GM18867 (cell line): ENCODE measurements around the gene CD37.

Source experiments
- ATAC-seq: cut with Tn5 transposase; IDR thresholded peaks from one replicate; pipeline ENCODE4 v1.9.1; 2021; ENCODE audit warnings: mild to moderate bottlenecking, moderate library complexity; ENCODE audit not compliant: unreplicated experiment

Gene CD37

GRCh38 chr19:49344505-49345423 lies 9.6 kb downstream of the CD37 start:
- no peak for ATAC-seq

DNA sequence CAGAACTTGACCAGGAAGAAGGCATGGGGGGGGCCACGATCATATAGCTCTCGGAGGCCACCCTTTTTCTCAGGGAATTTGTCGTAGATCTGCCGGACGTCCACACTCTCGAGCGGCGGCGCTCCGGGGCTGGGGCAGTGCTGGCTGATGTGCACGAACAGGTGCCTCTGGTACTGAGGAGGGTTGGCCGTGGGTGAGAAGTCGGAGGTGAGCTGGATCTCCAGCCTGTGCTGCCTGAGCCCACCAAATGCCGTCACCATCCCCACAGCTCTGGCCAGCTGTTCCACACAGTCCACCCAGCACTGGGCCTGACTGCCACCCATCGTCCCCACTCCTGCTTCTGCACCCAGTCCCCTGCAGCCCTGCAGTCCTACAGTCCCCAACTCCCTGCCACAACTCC lies 12.0 kb downstream of the CD37 start:
- ATAC-seq = no peak

- no peak for ATAC-seq
Observed at GRCh38 chr19:49347835-49348234, 12.6 kb downstream of the CD37 start.

GRCh38 chr19:49348305-49349189 lies 13.3 kb downstream of the CD37 start:
- no peak for ATAC-seq

DNA sequence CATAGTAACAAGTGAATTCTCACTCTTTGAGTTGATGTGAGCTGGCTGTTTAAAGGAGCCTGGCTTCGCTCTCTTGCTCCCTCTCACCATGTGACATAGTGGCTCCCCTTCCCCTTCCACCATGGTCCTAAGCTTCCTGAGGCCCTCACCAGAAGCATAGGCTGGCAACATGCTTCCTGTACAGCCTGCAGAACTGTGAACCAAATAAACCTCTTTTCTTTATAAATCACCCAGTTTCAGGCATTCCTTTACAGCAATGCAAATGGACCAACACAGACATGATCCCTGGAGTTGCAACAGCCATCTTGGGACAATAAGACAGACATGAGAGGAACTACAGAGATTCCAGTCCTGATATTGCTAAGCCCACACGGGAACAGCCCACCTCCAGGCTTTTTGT lies 14.4 kb downstream of the CD37 start:
- no peak for ATAC-seq

DNA sequence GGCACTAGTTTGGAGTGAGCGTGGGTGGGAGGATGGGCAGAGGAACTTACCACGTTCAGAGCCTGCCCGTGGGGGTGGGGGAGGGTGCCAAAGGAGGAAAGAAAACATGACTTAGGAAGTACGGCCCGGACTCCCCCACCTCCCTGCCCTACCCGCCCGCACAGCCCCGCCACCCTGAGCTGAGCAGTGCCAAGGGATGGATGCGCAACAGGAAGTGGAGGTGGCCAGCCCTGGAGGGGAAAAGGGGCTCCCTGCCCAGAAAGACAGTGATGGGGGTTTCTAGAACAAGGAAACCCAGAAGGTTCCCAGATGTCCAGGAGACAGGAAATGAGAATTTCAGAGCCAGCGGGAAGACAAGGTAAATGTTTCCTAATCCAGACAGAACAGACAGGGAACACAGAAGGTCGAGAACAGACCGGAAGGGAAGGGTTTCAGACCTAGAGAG lies 20.7 kb downstream of the CD37 start:
- no peak for ATAC-seq

- ATAC-seq = no peak
Observed at GRCh38 chr19:49356382-49356781, 21.2 kb downstream of the CD37 start.

GRCh38 chr19:49357186-49357585 lies 22.0 kb downstream of the CD37 start:
- ATAC-seq = no peak

DNA sequence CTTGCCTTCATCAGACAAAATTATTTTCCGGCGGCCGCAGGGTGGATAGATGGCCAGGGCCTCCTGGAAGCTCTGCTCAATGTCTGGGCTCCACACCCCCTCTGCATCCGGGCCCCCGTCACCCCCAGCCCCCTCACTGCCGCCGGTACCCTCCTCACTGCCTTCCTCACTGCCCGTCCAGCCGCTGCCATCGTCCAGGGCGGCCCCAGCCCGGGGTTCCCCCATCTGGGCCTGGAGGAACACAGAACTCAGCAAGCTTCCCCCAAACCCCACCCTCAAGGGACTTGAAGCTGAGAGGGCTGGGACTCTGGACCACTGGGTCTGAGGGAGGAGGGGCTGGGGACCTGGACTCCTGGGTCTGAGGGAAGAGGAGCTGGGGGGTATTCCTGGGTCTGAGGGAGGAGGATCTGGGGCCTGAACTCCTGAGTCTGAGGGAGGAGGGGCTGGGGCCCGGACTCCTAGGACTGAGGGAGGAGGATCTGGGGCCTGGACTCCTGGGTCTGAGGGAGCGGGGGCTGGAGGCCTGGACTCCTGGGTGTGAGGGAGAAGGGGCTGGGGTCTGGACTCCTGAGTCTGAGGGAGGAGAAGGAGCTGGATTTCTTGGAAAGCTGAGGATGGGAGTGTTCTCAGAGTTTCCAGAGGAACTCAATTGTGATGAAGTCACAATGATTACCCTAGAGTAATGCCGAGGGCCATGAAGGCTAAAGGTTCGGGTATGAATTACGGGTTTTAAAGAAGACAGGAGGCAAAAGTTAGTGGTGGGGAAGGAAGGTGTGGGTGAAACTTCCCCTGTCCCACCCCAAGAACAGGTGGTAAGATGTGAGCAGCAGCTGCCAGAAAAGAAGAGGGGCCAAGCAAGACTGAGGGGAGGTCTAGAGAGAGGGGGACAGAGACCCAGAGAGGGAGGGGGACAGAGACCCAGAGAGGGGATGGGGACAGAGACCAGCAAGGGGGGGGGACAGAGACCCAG lies 24.9 kb downstream of the CD37 start:
- no peak for ATAC-seq

DNA sequence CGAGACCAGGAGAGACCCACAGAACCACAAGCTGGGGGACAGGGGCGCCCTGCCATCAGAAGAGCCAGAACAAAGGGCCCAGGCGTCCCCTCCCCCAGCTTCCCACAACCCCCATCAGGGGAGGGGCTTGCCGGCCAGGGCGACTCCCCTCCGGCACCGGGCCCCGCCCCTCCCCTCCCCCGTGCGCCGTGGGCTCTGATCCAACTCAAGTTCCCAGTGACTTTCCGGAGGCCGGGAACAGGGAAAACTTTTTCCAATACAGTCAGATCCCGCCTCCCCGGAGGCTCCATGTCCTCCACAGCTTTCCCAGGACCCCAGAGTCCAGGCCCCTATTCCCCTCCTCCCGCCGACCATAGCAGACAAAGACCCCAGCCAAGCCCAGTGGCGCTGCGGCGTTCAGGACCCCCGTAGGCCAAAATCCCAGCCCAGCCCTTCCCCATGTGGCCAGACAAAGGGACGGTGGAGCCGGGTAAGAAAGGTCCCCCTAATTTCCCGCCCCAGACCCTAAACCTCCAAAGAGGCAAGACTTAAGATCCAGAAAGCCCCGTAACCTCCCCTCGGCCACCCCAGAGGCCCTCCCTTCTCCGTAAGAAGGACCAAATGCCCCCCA lies 26.3 kb downstream of the CD37 start:
- ATAC-seq = no peak

- no peak for ATAC-seq
Observed at GRCh38 chr19:49362048-49362928, 27.1 kb downstream of the CD37 start, which contains the start of gene TEAD2. Gene TEAD2, minus strand, starts transcription at chr19:49362416. Its CDS starts 2,341 bp downstream, at chr19:49360075.

GRCh38 chr19:49362929-49363267 lies 27.7 kb downstream of the CD37 start:
- no peak for ATAC-seq

DNA sequence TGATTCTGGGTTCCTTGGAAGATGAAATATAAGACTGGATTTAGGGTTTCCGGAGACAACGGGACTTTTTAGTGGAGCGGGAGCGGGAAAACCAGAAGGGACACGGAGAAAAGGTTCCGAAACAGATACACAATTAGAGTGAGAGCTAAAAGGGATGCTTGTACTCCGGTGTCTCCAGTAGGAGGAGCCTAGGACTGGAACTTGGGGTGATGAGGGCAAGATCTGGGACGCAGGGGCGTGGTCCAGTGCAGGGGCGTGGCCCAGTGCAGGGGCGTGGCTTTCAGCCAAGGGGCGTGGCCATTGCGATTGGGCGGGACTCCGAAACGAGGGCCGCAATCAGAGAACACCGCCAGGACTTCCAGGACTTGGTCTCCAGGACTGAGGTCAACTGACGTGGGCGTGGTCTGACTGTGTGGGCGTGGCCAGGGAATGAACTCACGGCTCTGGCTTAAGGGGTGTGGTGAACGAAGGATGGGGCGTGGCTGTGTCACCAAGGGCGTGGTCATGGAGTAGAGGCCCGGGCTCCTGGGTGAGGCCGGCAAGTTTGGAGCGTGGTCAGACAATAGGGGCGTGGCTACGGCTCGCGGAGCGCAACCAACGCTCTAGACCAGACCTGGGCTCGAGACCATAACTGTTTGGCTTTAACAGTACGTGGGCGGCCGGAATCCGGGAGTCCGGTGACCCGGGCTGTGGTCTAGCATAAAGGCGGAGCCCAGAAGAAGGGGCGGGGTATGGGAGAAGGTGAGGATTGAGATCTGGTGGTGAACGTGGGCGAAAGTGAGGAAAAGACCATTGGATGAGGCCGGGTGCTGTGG lies 28.3 kb downstream of the CD37 start, which contains the start of gene DKKL1:
Gene DKKL1 (plus strand): TSS at position 610 of the 815 bp plus-strand sequence. CDS start 122 bp downstream, at position 732.
- ATAC-seq = peak; percentile 68

GRCh38 chr19:49364083-49364737 lies 29.0 kb downstream of the CD37 start:
- ATAC-seq = no peak

GRCh38 chr19:49366110-49366509 lies 30.9 kb downstream of the CD37 start:
- no peak for ATAC-seq

GRCh38 chr19:49368711-49369358 lies 33.6 kb downstream of the CD37 start:
- no peak for ATAC-seq

GRCh38 chr19:49371184-49371583 lies 36.0 kb downstream of the CD37 start:
- ATAC-seq = no peak
